Neuronal stem cell (in vitro differentiated cells): ENCODE results near the gene ADAM30.

Experiments
- DNase-seq: peaks from one replicate; pipeline ENCODE4 v3.0.0-alpha.2; 2013; ENCODE audit warnings: low spot score
- H2AFZ ChIP-seq: one replicate; pipeline ENCODE4 v1.6.1; 2013; ENCODE audit warnings: mild to moderate bottlenecking, low read length, inconsistent platforms
- H2AK5ac ChIP-seq: 2 replicates; pipeline ENCODE4 v1.6.1; 2013; ENCODE audit warnings: low read depth, mild to moderate bottlenecking, inconsistent platforms, low read length, moderate library complexity, mixed read lengths
- H2BK120ac ChIP-seq: 2 replicates; pipeline ENCODE4 v1.6.1; 2013; ENCODE audit warnings: low read depth, mild to moderate bottlenecking, inconsistent platforms, low read length, moderate library complexity, mixed read lengths
- H2BK12ac ChIP-seq: one replicate; pipeline ENCODE4 v1.6.1; 2013; ENCODE audit warnings: low read length, inconsistent platforms
- H2BK15ac ChIP-seq: 2 replicates; pipeline ENCODE4 v1.6.1; 2013; ENCODE audit warnings: mild to moderate bottlenecking, low read length, inconsistent platforms, mixed read lengths
- H2BK5ac ChIP-seq: one replicate; pipeline ENCODE4 v1.6.1; 2013; ENCODE audit warnings: inconsistent platforms, mild to moderate bottlenecking, low read length, moderate library complexity
- H3K14ac ChIP-seq: one replicate; pipeline ENCODE4 v1.6.1; 2013; ENCODE audit warnings: low read length, inconsistent platforms
- H3K18ac ChIP-seq: 2 replicates; pipeline ENCODE4 v1.6.1; 2013; ENCODE audit warnings: low read length, inconsistent platforms
- H3K23ac ChIP-seq: 2 replicates; pipeline ENCODE4 v1.6.1; 2013; ENCODE audit warnings: low read depth, mild to moderate bottlenecking, mixed read lengths, low read length, inconsistent platforms; ENCODE audit not compliant: poor library complexity
- H3K27ac ChIP-seq: replicated peaks from 3 replicates; pipeline ENCODE4 v1.5.1; 2013; ENCODE audit warnings: low read length, inconsistent platforms
- H3K27me3 ChIP-seq, 3 experiments: 2 replicates each; pipeline ENCODE4 v1.6.1; 2013; ENCODE audit warnings: low read length in 3 of 3, mild to moderate bottlenecking in 2 of 3, inconsistent platforms in 1 of 3, low read depth in 1 of 3, mixed read lengths in 1 of 3, moderate library complexity in 1 of 3; ENCODE audit not compliant: control insufficient read depth in 3 of 3, insufficient read depth in 3 of 3
- H3K36me3 ChIP-seq, 2 donors: replicated peaks in 1 of 2; 2 replicates each; pipeline ENCODE4 v1.6.1; 2013; ENCODE audit warnings: low read length in 2 of 2; ENCODE audit not compliant: control insufficient read depth in 2 of 2, insufficient read depth in 2 of 2
- H3K4ac ChIP-seq: 2 replicates; pipeline ENCODE4 v1.6.1; 2013; ENCODE audit warnings: inconsistent platforms, mild to moderate bottlenecking, low read length, moderate library complexity
- H3K4me1 ChIP-seq, 2 donors: 1 replicate in 1 of 2; 2 replicates in 1 of 2; pipeline ENCODE4 v1.6.1; 2013; ENCODE audit warnings: low read length in 2 of 2, low read depth in 1 of 2; ENCODE audit not compliant: control insufficient read depth in 2 of 2, insufficient read depth in 1 of 2
- H3K4me2 ChIP-seq: one replicate; pipeline ENCODE4 v1.6.1; 2013; ENCODE audit warnings: mild to moderate bottlenecking, low read length, inconsistent platforms; ENCODE audit not compliant: insufficient read depth, poor library complexity, severe bottlenecking
- H3K4me3 ChIP-seq, 2 donors: 2 replicates each; pipeline ENCODE4 v1.5.1; 2013; ENCODE audit warnings: low read length in 2 of 2, mild to moderate bottlenecking in 2 of 2, inconsistent platforms in 1 of 2, moderate library complexity in 1 of 2
- H3K79me1 ChIP-seq: one replicate; pipeline ENCODE4 v1.6.1; 2013; ENCODE audit warnings: low read depth, mild to moderate bottlenecking, inconsistent platforms, low read length, moderate library complexity
- H3K9ac ChIP-seq: one replicate; pipeline ENCODE4 v1.6.1; 2013; ENCODE audit warnings: mild to moderate bottlenecking, low read depth, low read length, inconsistent platforms; ENCODE audit not compliant: poor library complexity
- H3K9me3 ChIP-seq, 2 donors: replicated peaks in 1 of 2; 2 replicates each; pipeline versions ENCODE3 to v1.6.1; 2013; ENCODE audit warnings: low read length in 2 of 2, mild to moderate bottlenecking in 2 of 2, inconsistent platforms in 1 of 2, low read depth in 1 of 2, mixed read lengths in 1 of 2, moderate library complexity in 1 of 2; ENCODE audit not compliant: control insufficient read depth in 2 of 2, insufficient read depth in 1 of 2
- H4K8ac ChIP-seq: one replicate; pipeline ENCODE4 v1.6.1; 2013; ENCODE audit warnings: low read depth, mild to moderate bottlenecking, inconsistent platforms, low read length, moderate library complexity
- H4K91ac ChIP-seq: one replicate; pipeline ENCODE4 v1.6.1; 2013; ENCODE audit warnings: low read length, low read depth, mild to moderate bottlenecking, inconsistent platforms; ENCODE audit not compliant: poor library complexity
- WGBS, 2 donors: extraction: QIAGEN DNeasy Blood & Tissue Kit; methylation state at CpG; one replicate each; pipeline ENCODE4 v1.1.7; 2013; ENCODE audit warnings: missing lambda C conversion rate in 2 of 2, mixed read lengths in 1 of 2; ENCODE audit not compliant: insufficient read length in 2 of 2, insufficient replicate concordance in 1 of 2; ENCODE audit errors: extremely low coverage in 2 of 2; 5-methylcytosine and 5-hydroxymethylcytosine counted together

ADAM30 gene

GRCh38 chr1:119929643-119930315 is 33.5 kb upstream of the ADAM30 start:
- H3K4ac ChIP-seq: no peak overlapping the region
- peaks cover 26 to 66% of the 10 kb centered on the region in 2 donors for H3K36me3 ChIP-seq
- no peak overlapping the region for H3K9ac ChIP-seq
- H3K9me3 ChIP-seq: peaks cover 4 to 5% of the 10 kb centered on the region in 2 donors
- H2BK120ac ChIP-seq: no peak overlapping the region
- DNase-seq: no peak
- no peak overlapping the region for H3K18ac ChIP-seq
- no peak overlapping the region for H3K4me3 ChIP-seq
- H3K14ac ChIP-seq: no peak overlapping the region
- no peak overlapping the region for H2AK5ac ChIP-seq
- no peak overlapping the region for H2AFZ ChIP-seq
- no peak overlapping the region for H3K4me2 ChIP-seq
- no peak overlapping the region for H3K27ac ChIP-seq
- H2BK15ac ChIP-seq: no peak overlapping the region
- H3K27me3 ChIP-seq: no peaks in the 10 kb centered on the region
- no CpG with 5 or more reads among the region's 1 CpG for WGBS, 2 donors
- no peaks in the 10 kb centered on the region for H3K4me1 ChIP-seq
- H2BK12ac ChIP-seq: no peak overlapping the region
- no peaks in the 10 kb centered on the region for H3K79me1 ChIP-seq
- H3K23ac ChIP-seq: no peak overlapping the region
- no peak overlapping the region for H4K8ac ChIP-seq
- no peak overlapping the region for H4K91ac ChIP-seq
- no peak overlapping the region for H2BK5ac ChIP-seq

DNA sequence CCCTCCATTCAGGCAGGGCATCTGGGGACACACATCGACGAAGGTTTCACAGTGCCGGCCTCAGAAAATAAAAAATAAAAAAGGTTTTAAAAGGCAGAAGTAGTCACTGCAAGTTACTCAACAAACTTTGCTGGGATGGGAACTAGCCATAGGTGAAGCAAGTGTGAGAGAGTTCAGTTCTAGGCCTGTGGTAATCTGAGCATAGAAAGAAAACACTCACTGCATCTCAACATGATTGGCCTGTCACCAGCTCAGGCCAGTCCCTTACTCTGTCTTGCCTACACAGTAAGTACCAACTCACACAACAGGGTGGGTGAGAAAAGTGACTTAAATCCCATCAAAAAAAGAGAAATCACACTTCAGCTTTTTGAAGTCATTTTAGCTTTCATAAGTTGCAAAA is 30.2 kb upstream of the ADAM30 start:
- no peak overlapping the region for H2BK5ac ChIP-seq
- H3K79me1 ChIP-seq: no peaks in the 10 kb centered on the region
- no peak overlapping the region for H3K27ac ChIP-seq

GRCh38 chr1:119924948-119925898 is 28.9 kb upstream of the ADAM30 start:
- no peak overlapping the region for H2BK5ac ChIP-seq
- H3K23ac ChIP-seq: no peak overlapping the region
- no peak overlapping the region for H4K8ac ChIP-seq
- H2BK15ac ChIP-seq: no peak overlapping the region
- H3K4me1 ChIP-seq: no peaks in the 10 kb centered on the region
- peaks cover 44 to 92% of the 10 kb centered on the region in 2 donors for H3K36me3 ChIP-seq
- H3K4me3 ChIP-seq: no peak overlapping the region
- H4K91ac ChIP-seq: no peak overlapping the region
- H3K4me2 ChIP-seq: no peak overlapping the region
- no peak overlapping the region for H2AFZ ChIP-seq
- no peaks in the 10 kb centered on the region for H3K79me1 ChIP-seq
- H3K18ac ChIP-seq: no peak overlapping the region
- H3K9me3 ChIP-seq: no peaks in the 10 kb centered on the region
- H2AK5ac ChIP-seq: no peak overlapping the region
- H3K4ac ChIP-seq: no peak overlapping the region
- H3K14ac ChIP-seq: no peak overlapping the region
- WGBS, 2 donors: no CpG with 5 or more reads among the region's 19 CpGs
- no peaks in the 10 kb centered on the region for H3K27me3 ChIP-seq
- no peak overlapping the region for H3K9ac ChIP-seq
- H2BK120ac ChIP-seq: no peak overlapping the region
- no peak overlapping the region for H2BK12ac ChIP-seq
- no peak overlapping the region for H3K27ac ChIP-seq
- DNase-seq: no peak

More for the DNA sequence above, 30.2 kb upstream of the ADAM30 start:
- H3K18ac ChIP-seq: no peak overlapping the region
- no peak overlapping the region for H4K8ac ChIP-seq
- no peak overlapping the region for H2BK15ac ChIP-seq
- H3K23ac ChIP-seq: no peak overlapping the region
- H3K4me2 ChIP-seq: no peak overlapping the region
- H2AK5ac ChIP-seq: no peak overlapping the region
- H3K36me3 ChIP-seq: peaks cover 39 to 79% of the 10 kb centered on the region in 2 donors
- WGBS, 2 donors: no CpG with 5 or more reads among the region's 3 CpGs
- no peaks in the 10 kb centered on the region for H3K9me3 ChIP-seq
- H3K4ac ChIP-seq: no peak overlapping the region
- H3K4me1 ChIP-seq: no peaks in the 10 kb centered on the region
- H2BK12ac ChIP-seq: no peak overlapping the region
- no peak overlapping the region for H2BK120ac ChIP-seq
- H4K91ac ChIP-seq: no peak overlapping the region
- H3K9ac ChIP-seq: no peak overlapping the region
- no peak overlapping the region for H3K4me3 ChIP-seq
- H3K14ac ChIP-seq: no peak overlapping the region
- H3K27me3 ChIP-seq: no peaks in the 10 kb centered on the region
- H2AFZ ChIP-seq: no peak overlapping the region
- no peak for DNase-seq
